IMR-90 (cell line): ENCODE measurements around the gene ARHGEF12. TPM values are rescaled to one million over a fixed set of nuclear protein-coding genes. Genes with fewer than 3 reads are reported as not detected.

Experiments
- MAZ ChIP-seq: IDR thresholded peaks from 2 replicates; pipeline ENCODE4 v1.6.1; 2012; ENCODE audit warnings: low read depth, mild to moderate bottlenecking, low read length, improper control_type of control experiment, moderate library complexity, borderline replicate concordance
- SMC3 ChIP-seq: fragments of 150-350 bp; IDR thresholded peaks from 2 replicates; pipeline ENCODE4 v1.6.1; 2016; ENCODE audit warnings: low read depth, mild to moderate bottlenecking, antibody characterized with exemption, low read length, moderate library complexity
- polyA plus RNA-seq, 3 experiments: library from polyadenylated mRNA; depleted of rRNA; stranded (reverse); fragments of >200 nt; gene quantifications; 2 replicates each; pipeline ENCODE4 v1.2.3, GENCODE V29; 2012; ENCODE audit warnings: low replicate concordance in 1 of 3
- total RNA-seq: library from RNA; depleted of rRNA; stranded (reverse); fragments of >200 nt; gene quantifications from 2 replicates; pipeline ENCODE4 v1.2.3, GENCODE V29; 2012

ARHGEF12 gene
- total and polyA plus RNA-seq, 2 of the 4 experiments (the other 2 are of a cell fraction): 25.5 to 115 TPM

DNA sequence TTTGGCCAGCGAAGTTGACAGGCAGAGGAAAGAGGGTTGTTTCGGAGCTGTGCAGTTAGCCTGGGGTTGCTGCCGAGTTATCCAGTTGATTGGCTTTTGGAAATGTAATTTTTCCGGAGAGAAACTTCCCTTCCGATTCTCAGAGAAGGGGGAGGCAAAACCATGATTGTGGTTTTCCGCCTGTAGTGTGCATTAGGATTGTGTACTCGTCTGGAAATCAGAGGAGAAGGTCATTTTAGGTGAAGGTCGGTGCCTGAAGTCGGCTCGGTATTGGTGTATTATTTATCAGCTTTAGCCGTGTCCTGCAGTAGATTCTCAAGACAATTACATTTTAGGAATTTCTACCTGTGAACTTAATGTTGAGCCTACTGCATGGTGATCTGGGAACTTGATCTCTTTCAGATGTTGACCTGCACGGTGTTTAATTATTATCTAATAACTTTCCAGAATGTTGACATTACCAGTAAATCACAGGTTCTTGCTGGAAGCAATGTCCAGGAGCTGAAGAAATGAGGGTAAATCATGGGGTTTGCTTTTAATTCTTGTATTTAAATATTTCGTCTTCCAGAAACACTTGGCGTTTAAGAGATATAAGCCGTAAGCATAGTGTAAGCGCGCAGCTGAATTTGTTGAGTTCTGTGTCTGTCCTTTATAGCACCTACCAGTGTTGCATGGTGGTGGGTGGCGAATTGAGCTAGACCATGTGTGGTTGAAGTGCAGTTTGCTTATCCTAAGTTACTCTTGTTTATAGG lies 1.3 kb downstream of the ARHGEF12 start (continued):
- TF ChIP-seq MAZ: no peak; the same call in 1 of the 2 replicates
- no peak for TF ChIP-seq SMC3
